Heart right ventricle (tissue), 16 donors: Measurements from ENCODE around the gene SLC6A6. TPM values are rescaled to one million over a fixed set of nuclear protein-coding genes. Genes with fewer than 3 reads are reported as not detected.

ENCODE experiments used
- ATAC-seq, 8 donors: fragments of 200-7000 bp; cut with Tn5 transposase; one replicate each; pipeline ENCODE4 v1.9.1; 2020; ENCODE audit warnings: mild to moderate bottlenecking in 8 of 8, moderate library complexity in 8 of 8, moderate number of reproducible peaks in 1 of 8
- DNase-seq, 2 donors: peaks; one replicate each; pipeline ENCODE4 v3.0.0-alpha.2; 2020
- H3K27ac ChIP-seq, 10 donors: fragments of 200-600 bp; sonication (generic) in 2 of 10; one replicate each; pipeline versions ENCODE4 v1.5.0 to v1.8.0; 2020 to 2022; ENCODE audit warnings: mild to moderate bottlenecking in 3 of 10
- H3K27me3 ChIP-seq, 7 donors: fragments of 200-600 bp; one replicate each; pipeline ENCODE4 v1.8.0; 2021 to 2022; ENCODE audit warnings: mild to moderate bottlenecking in 2 of 7
- H3K36me3 ChIP-seq, 9 donors: fragments of 200-600 bp; sonication (generic) in 1 of 9; one replicate each; pipeline versions ENCODE4 v1.5.0 to v1.8.0; 2020 to 2022; ENCODE audit warnings: mild to moderate bottlenecking in 2 of 9
- H3K4me1 ChIP-seq, 9 donors: fragments of 200-600 bp; sonication (generic) in 1 of 9; one replicate each; pipeline versions ENCODE4 v1.5.0 to v1.8.0; 2020 to 2022; ENCODE audit warnings: mild to moderate bottlenecking in 4 of 9
- H3K4me3 ChIP-seq, 10 donors: fragments of 200-600 bp; sonication (generic) in 2 of 10; one replicate each; pipeline versions ENCODE4 v1.5.0 to v1.8.0; 2020 to 2022; ENCODE audit warnings: mild to moderate bottlenecking in 7 of 10, moderate library complexity in 2 of 10
- H3K9me3 ChIP-seq, 11 donors: fragments of 200-600 bp in 10 of 11; sonication (generic) in 2 of 11; one replicate each; pipeline versions ENCODE4 v1.5.0 to v1.8.0; 2013 to 2022; ENCODE audit warnings: mild to moderate bottlenecking in 2 of 11, control low read depth in 1 of 11, moderate library complexity in 1 of 11
- WGBS, 2 donors: extraction: QIAGEN DNeasy Blood & Tissue Kit; methylation state at CpG; one replicate each; pipeline ENCODE4 v1.1.7; 2013; ENCODE audit warnings: inconsistent platforms in 1 of 2; 5-methylcytosine and 5-hydroxymethylcytosine counted together
- intact Hi-C, 10 donors: fragments of 100-400 bp; cut with DNase I; formaldehyde crosslinking; loops; one replicate each; pipeline versions ENCODE4 v1.11.1 to v1.14.2; 2022
- polyA plus RNA-seq, 2 donors: library from polyadenylated mRNA; stranded (reverse); fragments of 200-250 nt; gene quantifications; one replicate each; pipeline ENCODE4 v1.2.3, GENCODE V29; 2013
- total RNA-seq, 10 donors: library from RNA; stranded (reverse); fragmentation: NEBNext Ultra II Directional in 3 of 10; extraction: Animal tissue kit (Norgen Biotek cat#: 25700) in 3 of 10; gene quantifications; one replicate each; pipeline versions ENCODE4 v1.2.1 to v1.2.4, GENCODE V29; 2021 to 2023
- TF ChIP-seq, protein P1 (sequence below), 9 donors: fragments of 200-600 bp; sonication (generic) in 2 of 9; IDR thresholded peaks; one replicate each; pipeline versions ENCODE4 v1.5.0 to v1.8.0; 2021 to 2022; ENCODE audit warnings: antibody characterized with exemption in 9 of 9, mild to moderate bottlenecking in 5 of 9, moderate library complexity in 1 of 9
- donor health status: Arrhythmogenic right ventricular cardiomyopathy.
- donor health status: ischemic (EF 13 %, LVEDD 7.1; RV severe dilation, severe dysfunction).
- donor health status: healthy with polysubstance abuse.
- donor health status: DM: no; HTN: yes; CAD: no.
- donor health status: DM: no; HTN: no; CAD: no.
- donor health status: ischemic (EF 25% LVEDD 6.9; RV normal size, moderate dysfunction).
- donor health status: ischemic (EF 25% LVEDD 5.7; RV mildly dilated, moderate dysfunction).
- donor health status: healthy.
- donor health status: DM: yes; HTN: yes; CAD: no.
- donor health status: Ischemic cardiomyopathy.
- donor health status: ischemic (EF 35%, LVEDD 5.7; RV mildly dilated, moderate dysfunction).
- donor health status: nonischemic (EF 11% LVEDD 7.7; RV severe dilation, severe dysfunction).
- donor health status: DM: yes; HTN: yes; CAD: no.
- donor health status: PGD.
- donor health status: ischemic (EF 29% LVEDD 5.4; RV normal size, mild dysfunction).
- donor health status: nonischemic (EF 23%, LVEDD 6.1; RV moderate dilation, normal function).

SLC6A6 gene
- total and polyA plus RNA-seq, 12 donors, result 7.7 to 68.7 (median 44.0) TPM

DNA sequence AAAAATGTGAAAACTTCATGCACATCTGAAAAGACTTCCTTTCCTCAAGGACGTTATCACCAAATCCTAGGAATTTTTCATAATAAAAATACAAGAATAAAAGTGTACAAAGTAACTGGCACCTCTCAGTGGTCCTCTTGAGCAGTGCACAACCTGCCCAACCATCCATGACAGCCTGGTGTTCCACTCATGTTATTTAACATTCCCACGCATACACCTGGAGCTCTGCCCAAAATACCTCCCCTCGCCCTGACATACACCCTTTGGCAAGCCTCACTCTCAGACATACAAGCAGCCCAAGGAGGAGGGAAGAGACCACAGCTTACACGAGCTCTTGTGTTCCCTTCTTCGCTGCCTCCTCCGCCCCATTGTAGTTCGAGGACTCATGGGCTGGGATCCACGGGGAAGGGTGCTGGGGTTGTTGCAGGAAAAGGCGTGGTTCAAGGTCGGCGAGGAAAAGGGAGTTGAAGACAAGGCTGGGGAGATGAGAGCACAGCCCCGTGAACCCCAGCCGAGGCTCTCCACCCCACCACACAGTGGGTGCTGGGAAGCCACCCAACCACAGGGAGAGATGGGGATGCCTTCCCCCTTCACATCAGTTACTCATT is 114.4 kb downstream of the SLC6A6 start:
- Histone ChIP-seq H3K9me3 (no peaks in the 10 kb centered on the region), H3K36me3 (peaks cover 0 to 71% (median 6%) of the 10 kb centered on the region in 9 donors), H3K27me3 (peaks cover 0 to 3% (median 0%) of the 10 kb centered on the region in 7 donors), H3K4me1 (peaks cover under 1 to 42% (median 10%) of the 10 kb centered on the region in 9 donors), H3K4me3 (no peak overlapping the region), H3K27ac (no peak overlapping the region)
- WGBS, 2 donors, result 74 to 78% methylated on average over 13 of the region's 13 CpGs
- TF ChIP-seq, protein P1, sequence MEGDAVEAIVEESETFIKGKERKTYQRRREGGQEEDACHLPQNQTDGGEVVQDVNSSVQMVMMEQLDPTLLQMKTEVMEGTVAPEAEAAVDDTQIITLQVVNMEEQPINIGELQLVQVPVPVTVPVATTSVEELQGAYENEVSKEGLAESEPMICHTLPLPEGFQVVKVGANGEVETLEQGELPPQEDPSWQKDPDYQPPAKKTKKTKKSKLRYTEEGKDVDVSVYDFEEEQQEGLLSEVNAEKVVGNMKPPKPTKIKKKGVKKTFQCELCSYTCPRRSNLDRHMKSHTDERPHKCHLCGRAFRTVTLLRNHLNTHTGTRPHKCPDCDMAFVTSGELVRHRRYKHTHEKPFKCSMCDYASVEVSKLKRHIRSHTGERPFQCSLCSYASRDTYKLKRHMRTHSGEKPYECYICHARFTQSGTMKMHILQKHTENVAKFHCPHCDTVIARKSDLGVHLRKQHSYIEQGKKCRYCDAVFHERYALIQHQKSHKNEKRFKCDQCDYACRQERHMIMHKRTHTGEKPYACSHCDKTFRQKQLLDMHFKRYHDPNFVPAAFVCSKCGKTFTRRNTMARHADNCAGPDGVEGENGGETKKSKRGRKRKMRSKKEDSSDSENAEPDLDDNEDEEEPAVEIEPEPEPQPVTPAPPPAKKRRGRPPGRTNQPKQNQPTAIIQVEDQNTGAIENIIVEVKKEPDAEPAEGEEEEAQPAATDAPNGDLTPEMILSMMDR (IDR thresholded peaks at IDR 0.05), result no peak
- intact Hi-C loops, result no loop called here
- ATAC-seq (no peak), DNase-seq (no peak)

DNA sequence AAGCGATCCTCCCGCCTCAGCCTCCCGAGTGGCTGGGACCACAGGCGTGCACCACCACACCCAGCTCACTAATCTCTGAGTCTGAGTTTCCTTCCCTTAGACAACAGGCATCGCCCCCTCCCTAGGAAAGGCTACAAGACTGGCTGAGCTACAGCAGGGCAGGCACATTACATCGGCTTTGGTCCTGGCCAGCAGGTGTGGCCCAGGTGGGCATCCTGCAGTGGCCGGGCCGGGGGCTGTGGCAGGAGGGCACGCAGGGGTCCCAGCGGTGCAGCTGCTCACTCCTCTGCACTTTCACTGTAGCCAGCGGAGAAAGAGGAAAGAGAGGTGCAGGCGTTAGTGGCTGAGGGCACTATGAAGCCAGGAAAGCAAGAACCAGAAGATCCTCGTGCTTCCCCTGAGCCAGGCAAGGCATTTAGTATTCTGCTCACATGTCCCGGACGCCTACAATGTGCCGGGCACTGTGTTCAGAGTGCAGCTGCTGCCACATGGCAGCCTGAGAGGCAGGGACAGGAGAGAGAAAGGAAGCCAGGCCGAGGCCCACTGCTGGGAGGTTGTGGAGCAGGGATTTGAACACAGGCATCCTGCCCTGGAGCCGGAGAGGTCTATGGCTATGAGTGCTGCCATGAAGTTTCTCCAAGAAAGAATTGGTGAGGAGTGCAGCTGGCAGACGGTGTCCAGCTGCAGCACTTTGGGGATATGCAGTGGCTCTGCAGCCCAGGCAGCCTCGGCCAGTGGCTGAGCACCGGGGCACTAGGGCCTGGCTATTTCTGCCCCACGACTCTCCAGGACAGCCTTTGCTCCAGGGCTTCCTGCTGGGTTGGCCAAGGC is 115.4 kb downstream of the SLC6A6 start:
- WGBS, 2 donors, result 73 to 77% methylated on average over 22 of the region's 22 CpGs
- H3K36me3 ChIP-seq, result peaks cover 0 to 71% (median 6%) of the 10 kb centered on the region in 9 donors

DNA sequence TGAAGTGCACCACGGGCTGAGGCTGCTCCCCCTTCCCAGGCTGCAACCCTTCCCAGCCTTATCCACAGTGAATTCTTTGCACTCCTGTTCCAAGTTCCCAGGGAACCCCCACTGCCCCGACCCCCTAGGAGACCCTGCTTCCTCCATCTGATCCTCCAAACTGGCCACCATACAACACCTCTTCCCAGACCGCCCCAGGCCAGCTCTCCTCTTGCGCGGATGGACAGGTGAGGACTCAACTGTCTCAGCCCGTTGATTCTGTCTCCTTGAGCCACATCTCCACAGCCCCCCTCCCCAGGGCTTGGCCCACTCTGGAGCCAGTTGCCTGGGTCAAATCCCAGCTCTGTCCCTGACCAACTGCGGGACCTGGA is 116.0 kb downstream of the SLC6A6 start:
- no peak for DNase-seq
- ATAC-seq, result no peak
- intact Hi-C loops, result no loop called here
- Histone ChIP-seq H3K27me3 (peaks cover 0 to 3% (median 0%) of the 10 kb centered on the region in 7 donors), H3K9me3 (no peaks in the 10 kb centered on the region), H3K4me1 (peaks cover 7 to 52% (median 19%) of the 10 kb centered on the region in 9 donors), H3K36me3 (peaks cover 0 to 68% (median 6%) of the 10 kb centered on the region in 9 donors), H3K4me3 (no peak overlapping the region), H3K27ac (peak overlapping the region in 6 of 10 donors; percentile 2 to 56 (median 34))
- TF ChIP-seq, protein P1 (IDR thresholded peaks at IDR 0.05), result no peak
- WGBS, 2 donors, result 72 to 73% methylated on average over 7 of the region's 7 CpGs

More for the DNA sequence above, 115.4 kb downstream of the SLC6A6 start:
- Histone ChIP-seq H3K27me3 (peaks cover 0 to 3% (median 0%) of the 10 kb centered on the region in 7 donors), H3K27ac (peak overlapping the region in 6 of 10 donors; percentile 2 to 56 (median 34)), H3K4me1 (peaks cover 6 to 46% (median 16%) of the 10 kb centered on the region in 9 donors), H3K4me3 (no peak overlapping the region), H3K9me3 (no peaks in the 10 kb centered on the region)
- TF ChIP-seq, protein P1 (IDR thresholded peaks at IDR 0.05), result no peak
- DNase-seq (no peak), ATAC-seq (peak in 6 of 8 donors; percentile 14 to 47 (median 28))
- intact Hi-C loops, result no loop called here

DNA sequence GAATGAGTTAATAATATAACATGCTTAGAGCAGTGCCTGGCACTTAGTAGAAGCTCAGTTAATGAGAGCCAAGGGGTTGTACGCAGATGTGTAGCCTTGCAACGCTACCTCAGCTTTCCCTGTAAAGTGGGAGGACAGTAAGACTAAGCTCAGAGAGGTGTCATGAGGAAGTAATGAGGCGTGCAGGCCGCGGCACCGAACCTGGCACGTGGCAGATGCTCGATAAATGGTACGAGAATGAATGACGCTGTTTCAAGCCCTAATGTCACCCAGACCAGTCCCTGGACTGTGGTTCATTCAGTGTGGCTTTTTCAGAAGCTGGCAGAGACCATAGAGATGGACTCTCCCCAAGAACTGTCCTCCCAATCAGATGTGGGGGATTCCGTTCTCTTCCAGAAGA is 116.5 kb downstream of the SLC6A6 start:
- no peak for ATAC-seq
- intact Hi-C loops, result no loop called here
- TF ChIP-seq, protein P1 (IDR thresholded peaks at IDR 0.05), result no peak
- Histone ChIP-seq H3K27ac (peak overlapping the region in 4 of 10 donors; percentile 20 to 96 (median 61)), H3K4me3 (no peak overlapping the region), H3K4me1 (peaks cover 8 to 57% (median 24%) of the 10 kb centered on the region in 9 donors), H3K36me3 (peaks cover 0 to 63% (median 6%) of the 10 kb centered on the region in 9 donors), H3K9me3 (no peaks in the 10 kb centered on the region), H3K27me3 (peaks cover 0 to 3% (median 0%) of the 10 kb centered on the region in 7 donors)
- 93% methylated on average over 11 of the region's 11 CpGs for WGBS, 2 donors
- no peak for DNase-seq
